Keratinocyte (primary cell): ENCODE results near the gene LTB4R2. TPM values are rescaled to one million over a fixed set of nuclear protein-coding genes. Genes with fewer than 3 reads are reported as not detected.

Experiments used
- DNase-seq: peaks from one replicate; pipeline ENCODE4 v3.0.0-alpha.2; 2011; ENCODE audit warnings: low read depth, missing footprints, low spot score
- FAIRE-seq: peaks from 2 replicates; lab custom pipeline; 2011; peaks lifted over from hg19 to GRCh38; lab: Jason Lieb, UNC
- H2AFZ ChIP-seq: 2 replicates; pipeline ENCODE4 v1.6.0; 2012; ENCODE audit warnings: low read length, control low read depth, inconsistent platforms; ENCODE audit not compliant: control insufficient read depth
- H3K27ac ChIP-seq: 2 replicates; pipeline ENCODE4 v1.5.1; 2011; ENCODE audit warnings: low read length; ENCODE audit not compliant: control insufficient read depth, insufficient read depth
- H3K27me3 ChIP-seq: 3 replicates; pipeline ENCODE4 v1.6.0; 2011; ENCODE audit warnings: low read length; ENCODE audit not compliant: control insufficient read depth, insufficient read depth; ENCODE audit errors: extremely low read depth
- H3K36me3 ChIP-seq, 2 experiments: 2 replicates in 1 of 2; 3 replicates in 1 of 2; pipeline ENCODE4 v1.5.1; 2011; ENCODE audit warnings: low read length in 2 of 2, mild to moderate bottlenecking in 1 of 2; ENCODE audit not compliant: control insufficient read depth in 2 of 2, insufficient read depth in 2 of 2; ENCODE audit errors: extremely low read depth in 1 of 2
- H3K4me1 ChIP-seq: 3 replicates; pipeline ENCODE4 v1.5.1; 2011; ENCODE audit warnings: low read length; ENCODE audit not compliant: control insufficient read depth, insufficient read depth; ENCODE audit errors: extremely low read depth
- H3K4me2 ChIP-seq: 3 replicates; pipeline ENCODE4 v1.6.0; 2011; ENCODE audit warnings: low read depth, low read length; ENCODE audit not compliant: control insufficient read depth, insufficient read depth; ENCODE audit errors: extremely low read depth
- H3K4me3 ChIP-seq, 3 experiments: fragments of 200-600 bp in 1 of 3; sonication (generic) in 1 of 3; 2 replicates in 2 of 3; 3 replicates in 1 of 3; pipeline ENCODE4 v1.5.1; 2011 to 2016; ENCODE audit warnings: low read length in 3 of 3, mild to moderate bottlenecking in 3 of 3, control low read depth in 2 of 3, inconsistent platforms in 1 of 3, low read depth in 1 of 3, mixed read lengths in 1 of 3, mixed run types in 1 of 3, moderate library complexity in 1 of 3; ENCODE audit not compliant: control insufficient read depth in 2 of 3, insufficient read depth in 2 of 3; ENCODE audit errors: extremely low read depth in 1 of 3
- H3K79me2 ChIP-seq: 2 replicates; pipeline ENCODE4 v1.6.0; 2012; ENCODE audit warnings: low read length; ENCODE audit not compliant: control insufficient read depth, insufficient read depth
- H3K9ac ChIP-seq: 3 replicates; pipeline ENCODE4 v1.6.0; 2011; ENCODE audit warnings: low read length; ENCODE audit not compliant: control insufficient read depth, insufficient read depth; ENCODE audit errors: extremely low read depth
- H3K9me1 ChIP-seq: 3 replicates; pipeline ENCODE4 v1.6.0; 2011; ENCODE audit warnings: low read length; ENCODE audit not compliant: control insufficient read depth, insufficient read depth; ENCODE audit errors: extremely low read depth
- H3K9me3 ChIP-seq: 2 replicates; pipeline ENCODE4 v1.5.1; 2012; ENCODE audit warnings: low read depth, low read length; ENCODE audit not compliant: control insufficient read depth
- H4K20me1 ChIP-seq: 3 replicates; pipeline ENCODE4 v1.6.0; 2011; ENCODE audit warnings: low read length; ENCODE audit not compliant: control insufficient read depth, insufficient read depth; ENCODE audit errors: extremely low read depth
- EZH2 ChIP-seq: IDR thresholded peaks from one replicate; pipeline ENCODE4 v1.6.1; 2012; ENCODE audit warnings: inconsistent platforms, mild to moderate bottlenecking, low read length, moderate library complexity
- dilution Hi-C: fragments of 300-500 bp; cut with MboI; formaldehyde crosslinking; loops from one replicate; pipeline ENCODE4 v1.7.0; 2020; ENCODE audit warnings: low sequenced_read_pairs; ENCODE audit not compliant: extremely low pct_ligation_motif_present
- polyA plus RNA-seq, 5 experiments: library from polyadenylated mRNA; depleted of rRNA in 3 of 5; stranded (reverse) in 3 of 5; stranded (forward) in 1 of 5; unstranded in 1 of 5; fragments of >200 nt; gene quantifications; 1 replicate in 1 of 5; 2 replicates in 3 of 5; 3 replicates in 1 of 5; pipeline versions ENCODE4 v1.2.1 to v1.2.3, GENCODE V29; 2011 to 2012; ENCODE audit warnings: missing spikeins in 2 of 5, low read depth in 1 of 5, low replicate concordance in 1 of 5
- TF ChIP-seq, protein P1 (sequence below), 3 experiments: IDR thresholded peaks in 1 of 3; conservative IDR thresholded peaks in 1 of 3; optimal IDR thresholded peaks in 1 of 3; 2 replicates in 2 of 3; 3 replicates in 1 of 3; pipeline versions ENCODE3 to v1.5.1; 2011; ENCODE audit warnings: low read length in 3 of 3, mild to moderate bottlenecking in 3 of 3, moderate library complexity in 2 of 3, control low read depth in 1 of 3, inconsistent platforms in 1 of 3; ENCODE audit not compliant: insufficient read depth in 2 of 3; ENCODE audit errors: extremely low read depth in 1 of 3

LTB4R2 gene
- polyA plus RNA-seq, 1 donor (not counting 4 experiments of a cell fraction or from before 2014, with no cell fraction given), result 7.9 TPM

DNA sequence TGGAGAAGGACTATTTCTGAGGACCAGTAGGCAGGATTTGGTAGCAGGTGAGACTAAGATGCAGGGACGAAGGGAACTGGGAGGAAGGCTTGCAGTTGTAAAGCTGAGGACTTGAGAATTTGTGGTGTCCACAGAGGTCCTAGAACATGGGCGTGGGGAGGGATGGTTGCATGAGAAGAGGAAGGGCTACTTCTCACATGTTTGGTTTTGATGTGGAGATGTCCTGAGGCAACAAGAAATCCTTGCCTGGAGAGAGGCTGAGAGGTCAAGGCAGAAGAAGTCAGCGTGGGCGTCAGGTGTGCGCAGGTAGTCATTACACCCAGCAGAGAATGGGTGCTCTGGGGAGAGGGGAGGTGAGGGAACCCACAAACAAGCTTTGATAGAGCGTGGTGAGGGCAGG is 32.9 kb upstream of the LTB4R2 start:
- no peaks in the 10 kb centered on the region for H4K20me1 ChIP-seq
- DNase-seq (no peak), FAIRE-seq (no peak)
- no peak overlapping the region for H3K4me2 ChIP-seq
- no peaks in the 10 kb centered on the region for H3K79me2 ChIP-seq
- no peak overlapping the region for H2AFZ ChIP-seq
- TF ChIP-seq, protein P1, sequence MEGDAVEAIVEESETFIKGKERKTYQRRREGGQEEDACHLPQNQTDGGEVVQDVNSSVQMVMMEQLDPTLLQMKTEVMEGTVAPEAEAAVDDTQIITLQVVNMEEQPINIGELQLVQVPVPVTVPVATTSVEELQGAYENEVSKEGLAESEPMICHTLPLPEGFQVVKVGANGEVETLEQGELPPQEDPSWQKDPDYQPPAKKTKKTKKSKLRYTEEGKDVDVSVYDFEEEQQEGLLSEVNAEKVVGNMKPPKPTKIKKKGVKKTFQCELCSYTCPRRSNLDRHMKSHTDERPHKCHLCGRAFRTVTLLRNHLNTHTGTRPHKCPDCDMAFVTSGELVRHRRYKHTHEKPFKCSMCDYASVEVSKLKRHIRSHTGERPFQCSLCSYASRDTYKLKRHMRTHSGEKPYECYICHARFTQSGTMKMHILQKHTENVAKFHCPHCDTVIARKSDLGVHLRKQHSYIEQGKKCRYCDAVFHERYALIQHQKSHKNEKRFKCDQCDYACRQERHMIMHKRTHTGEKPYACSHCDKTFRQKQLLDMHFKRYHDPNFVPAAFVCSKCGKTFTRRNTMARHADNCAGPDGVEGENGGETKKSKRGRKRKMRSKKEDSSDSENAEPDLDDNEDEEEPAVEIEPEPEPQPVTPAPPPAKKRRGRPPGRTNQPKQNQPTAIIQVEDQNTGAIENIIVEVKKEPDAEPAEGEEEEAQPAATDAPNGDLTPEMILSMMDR (optimal IDR thresholded peaks at IDR 0.05 in 1 of 3, IDR thresholded peaks at IDR 0.05 in 1 of 3, conservative IDR thresholded peaks at IDR 0.05 in 1 of 3; ENCODE audit: extremely low read depth in 1 of 3, insufficient read depth in 2 of 3, low read length in 3 of 3), result no peak
- TF ChIP-seq EZH2, result no peak
- H3K27ac ChIP-seq, result no peak overlapping the region
- H3K9ac ChIP-seq, result no peak overlapping the region
- H3K4me1 ChIP-seq, result peaks cover 43% of the 10 kb centered on the region
- no peaks in the 10 kb centered on the region for H3K9me1 ChIP-seq
- H3K4me3 ChIP-seq, result no peak overlapping the region
- no peaks in the 10 kb centered on the region for H3K27me3 ChIP-seq
- no peaks in the 10 kb centered on the region for H3K9me3 ChIP-seq
- H3K36me3 ChIP-seq, result no peaks in the 10 kb centered on the region
- dilution Hi-C loops, result no loop called here

DNA sequence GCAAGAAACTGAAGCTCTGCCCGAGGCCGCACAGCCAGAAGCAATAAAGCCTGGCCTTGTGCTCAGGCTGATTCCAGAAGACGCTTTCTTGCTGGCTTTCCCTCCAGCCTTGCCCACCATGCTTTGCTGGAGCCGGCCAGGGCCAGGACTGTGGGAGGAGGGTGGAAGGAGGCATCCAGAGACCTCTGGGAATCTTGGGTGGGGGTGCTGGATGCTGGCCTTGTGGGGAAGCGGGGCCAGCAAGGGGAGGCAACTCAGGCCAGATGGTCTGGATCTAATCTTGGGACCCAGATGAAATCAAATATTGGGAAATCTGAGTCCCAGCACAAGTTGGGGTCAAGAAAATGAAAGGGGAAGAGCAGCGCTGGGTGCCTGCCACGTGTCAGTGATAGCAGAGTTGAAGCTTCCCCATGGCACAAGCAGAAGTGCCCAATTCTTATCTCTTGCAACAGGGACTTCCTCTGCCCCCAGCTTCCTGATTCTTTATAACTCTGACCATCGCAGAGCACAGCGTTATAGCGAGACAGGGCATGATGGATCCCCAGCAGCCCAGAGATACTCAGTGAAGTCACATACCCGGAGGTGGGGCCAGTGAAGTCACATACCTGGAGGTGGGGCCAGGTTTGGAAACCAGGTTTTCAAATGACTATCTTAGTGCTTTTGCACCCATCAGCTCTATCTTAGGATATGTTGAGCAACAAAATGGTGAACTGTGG is 32.2 kb upstream of the LTB4R2 start:
- H3K36me3 ChIP-seq, result no peaks in the 10 kb centered on the region
- no peak overlapping the region for H3K9ac ChIP-seq
- no peaks in the 10 kb centered on the region for H3K79me2 ChIP-seq
- H3K4me2 ChIP-seq, result no peak overlapping the region
- H2AFZ ChIP-seq, result no peak overlapping the region
- H3K9me1 ChIP-seq, result no peaks in the 10 kb centered on the region
- H3K4me1 ChIP-seq, result peaks cover 36% of the 10 kb centered on the region
- no peak overlapping the region for H3K27ac ChIP-seq
- no peak overlapping the region for H3K4me3 ChIP-seq
- no peaks in the 10 kb centered on the region for H4K20me1 ChIP-seq
- no peaks in the 10 kb centered on the region for H3K9me3 ChIP-seq
- no peak for FAIRE-seq
- dilution Hi-C loops, result no loop called here
- DNase-seq, result no peak
- TF ChIP-seq, protein P1 (optimal IDR thresholded peaks at IDR 0.05 in 1 of 3, IDR thresholded peaks at IDR 0.05 in 1 of 3, conservative IDR thresholded peaks at IDR 0.05 in 1 of 3; ENCODE audit: extremely low read depth in 1 of 3, insufficient read depth in 2 of 3, low read length in 3 of 3), result no peak
- TF ChIP-seq EZH2, result no peak
- no peaks in the 10 kb centered on the region for H3K27me3 ChIP-seq
